HG02938 (cell line): ENCODE measurements around the gene AADACL3.
"Not testable (repeated sequence)": the region's sequence is repeated elsewhere in the genome, so short reads cannot be mapped to it uniquely, and the experiment has no call there.

Experiments
- ATAC-seq: cut with Tn5 transposase; IDR thresholded peaks from one replicate; pipeline ENCODE4 v1.9.1; 2021; ENCODE audit warnings: mild to moderate bottlenecking, moderate library complexity; ENCODE audit not compliant: unreplicated experiment

AADACL3 gene, protein sequence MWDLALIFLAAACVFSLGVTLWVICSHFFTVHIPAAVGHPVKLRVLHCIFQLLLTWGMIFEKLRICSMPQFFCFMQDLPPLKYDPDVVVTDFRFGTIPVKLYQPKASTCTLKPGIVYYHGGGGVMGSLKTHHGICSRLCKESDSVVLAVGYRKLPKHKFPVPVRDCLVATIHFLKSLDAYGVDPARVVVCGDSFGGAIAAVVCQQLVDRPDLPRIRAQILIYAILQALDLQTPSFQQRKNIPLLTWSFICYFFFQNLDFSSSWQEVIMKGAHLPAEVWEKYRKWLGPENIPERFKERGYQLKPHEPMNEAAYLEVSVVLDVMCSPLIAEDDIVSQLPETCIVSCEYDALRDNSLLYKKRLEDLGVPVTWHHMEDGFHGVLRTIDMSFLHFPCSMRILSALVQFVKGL

DNA sequence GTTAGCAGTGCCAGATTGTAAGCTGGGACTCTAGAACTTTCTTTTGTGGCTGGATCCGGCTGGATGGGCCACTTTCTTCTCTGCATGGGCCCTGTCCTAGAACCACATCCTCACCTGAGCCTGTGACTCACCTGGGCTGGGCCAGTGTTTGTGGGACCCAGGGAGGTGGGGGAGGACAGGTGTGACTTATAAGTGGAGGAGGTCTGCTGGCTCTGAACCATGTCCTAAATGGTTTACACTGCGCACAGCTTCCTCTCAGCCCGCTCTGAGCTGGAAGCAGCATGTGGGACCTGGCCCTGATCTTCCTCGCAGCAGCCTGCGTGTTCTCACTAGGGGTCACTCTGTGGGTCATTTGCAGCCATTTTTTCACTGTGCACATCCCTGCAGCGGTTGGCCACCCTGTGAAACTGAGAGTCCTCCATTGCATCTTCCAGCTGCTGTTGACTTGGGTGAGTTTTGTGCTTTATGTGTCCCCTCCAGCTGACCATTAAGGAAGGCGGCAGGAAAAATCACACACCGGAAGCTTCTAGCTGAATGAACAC, at the start of gene AADACL3:
AADACL3 (plus strand) TSS at position 215 of the 542 bp plus-strand sequence; CDS start at position 282, 67 bp downstream.
- no peak for ATAC-seq

DNA sequence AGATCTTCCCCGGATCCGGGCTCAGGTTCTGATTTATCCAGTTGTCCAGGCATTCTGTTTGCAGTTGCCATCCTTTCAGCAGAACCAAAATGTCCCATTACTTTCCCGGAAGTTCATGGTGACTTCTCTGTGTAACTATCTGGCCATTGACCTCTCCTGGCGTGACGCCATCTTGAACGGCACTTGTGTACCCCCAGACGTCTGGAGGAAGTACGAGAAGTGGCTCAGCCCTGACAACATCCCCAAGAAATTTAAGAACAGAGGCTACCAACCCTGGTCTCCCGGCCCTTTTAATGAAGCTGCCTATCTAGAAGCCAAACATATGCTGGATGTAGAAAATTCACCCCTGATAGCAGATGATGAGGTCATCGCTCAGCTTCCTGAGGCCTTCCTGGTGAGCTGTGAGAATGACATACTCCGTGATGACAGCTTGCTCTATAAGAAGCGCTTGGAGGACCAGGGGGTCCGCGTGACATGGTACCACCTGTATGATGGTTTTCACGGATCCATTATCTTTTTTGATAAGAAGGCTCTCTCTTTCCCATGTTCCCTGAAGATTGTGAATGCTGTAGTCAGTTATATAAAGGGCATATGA, 49.7 kb upstream of the AADACL3 start:
- no peak for ATAC-seq

DNA sequence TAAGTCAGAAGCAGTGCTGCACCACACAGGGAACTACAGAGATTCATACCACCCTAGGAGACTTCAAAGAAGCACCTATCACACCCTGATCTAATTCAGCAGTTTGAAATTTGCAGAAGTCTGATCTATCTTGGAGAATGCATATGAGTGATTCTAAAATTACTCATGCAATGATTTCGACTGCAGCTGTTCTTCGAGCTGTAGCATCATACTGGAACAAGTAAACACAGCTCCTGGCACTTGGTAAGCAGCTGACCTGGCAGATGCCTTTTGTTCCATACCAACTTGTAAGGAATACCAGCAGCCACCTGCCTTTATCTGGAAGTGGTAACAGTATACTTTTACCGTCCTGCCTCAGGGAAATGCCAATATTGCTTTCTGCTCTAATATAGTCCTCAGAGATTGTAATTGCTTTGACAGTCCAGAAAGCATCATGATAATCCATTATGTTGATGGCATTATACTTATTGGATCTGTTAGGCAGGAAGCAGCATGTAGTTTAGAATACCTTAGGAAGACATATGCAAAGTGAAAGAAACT, 46.3 kb upstream of the AADACL3 start:
- no peak for ATAC-seq

DNA sequence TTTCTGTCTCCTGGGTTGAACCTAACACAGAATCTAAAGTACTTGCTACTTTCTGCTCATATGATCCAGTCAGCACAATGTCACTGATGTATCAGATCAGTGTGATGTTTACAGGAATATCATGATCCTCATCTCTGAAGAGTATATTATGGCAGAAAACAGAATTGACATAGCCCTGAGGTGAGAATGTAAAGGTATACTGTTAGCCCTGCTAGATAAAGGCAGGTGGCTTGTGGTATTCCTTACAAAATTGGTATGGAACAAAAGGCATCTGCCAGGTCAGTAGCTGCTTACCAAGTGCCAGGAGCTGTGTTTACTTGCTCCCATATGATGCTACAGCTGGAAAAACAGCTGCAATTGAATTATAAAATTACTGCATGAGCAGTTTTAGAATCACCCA, 41.6 kb upstream of the AADACL3 start:
- no peak for ATAC-seq

DNA sequence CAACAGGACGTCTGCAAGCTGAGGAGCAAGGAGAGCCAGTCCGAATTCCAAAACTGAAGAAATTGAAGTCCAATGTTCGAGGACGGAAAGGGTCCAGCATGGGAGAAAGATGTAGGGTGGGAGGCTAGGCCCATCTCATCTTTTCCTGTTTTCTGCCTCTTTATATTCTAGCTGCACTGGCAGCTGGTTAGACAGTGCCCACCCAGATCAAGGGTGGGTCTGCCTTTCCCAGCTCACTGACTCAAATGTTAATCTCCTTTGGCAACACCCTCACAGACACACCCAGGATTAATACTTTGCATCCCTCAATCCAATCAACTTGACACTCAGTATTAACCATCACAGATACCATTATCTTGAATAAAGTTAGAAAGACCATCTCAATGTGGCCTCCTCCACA, 39.8 kb upstream of the AADACL3 start:
- ATAC-seq, result not testable (repeated sequence)

DNA sequence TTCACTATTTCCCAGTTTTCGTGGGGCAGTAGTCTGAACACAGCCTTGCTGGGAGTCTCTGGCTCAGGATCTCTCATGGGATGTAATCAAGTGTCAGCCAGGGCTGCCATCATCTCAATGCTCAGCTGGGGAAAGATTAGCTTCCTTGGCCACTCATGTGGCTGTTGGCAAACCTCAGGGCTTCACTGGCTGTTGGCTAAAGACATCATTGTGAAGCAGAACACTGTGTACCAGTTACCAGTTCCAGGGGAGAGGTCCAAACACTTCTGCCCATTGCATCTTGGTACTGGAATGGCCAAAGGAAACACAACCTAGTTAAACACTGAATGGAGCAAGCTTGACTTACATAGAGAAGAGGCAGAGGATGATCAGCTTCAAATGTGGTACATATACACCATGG, 38.3 kb upstream of the AADACL3 start:
- no peak for ATAC-seq

DNA sequence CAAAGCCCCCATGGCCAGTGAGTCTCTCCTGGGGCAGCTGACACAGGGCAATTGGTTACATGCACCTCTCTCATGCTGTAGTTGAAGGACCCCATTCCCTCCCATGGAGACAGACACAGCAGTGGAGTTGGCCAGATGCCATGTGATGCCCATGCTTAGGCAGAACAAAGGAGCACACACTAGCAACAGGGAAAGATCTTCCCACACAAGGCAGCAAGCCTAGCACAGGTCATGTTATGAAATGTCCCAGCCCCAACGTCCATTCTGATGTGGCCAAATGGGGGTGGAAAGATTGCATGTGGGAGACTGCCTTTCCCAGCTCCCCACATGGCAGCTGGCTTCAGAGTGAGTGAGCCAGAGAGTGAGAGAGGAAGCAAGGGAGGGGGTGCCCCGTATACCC, 37.6 kb upstream of the AADACL3 start:
- ATAC-seq, result no peak

DNA sequence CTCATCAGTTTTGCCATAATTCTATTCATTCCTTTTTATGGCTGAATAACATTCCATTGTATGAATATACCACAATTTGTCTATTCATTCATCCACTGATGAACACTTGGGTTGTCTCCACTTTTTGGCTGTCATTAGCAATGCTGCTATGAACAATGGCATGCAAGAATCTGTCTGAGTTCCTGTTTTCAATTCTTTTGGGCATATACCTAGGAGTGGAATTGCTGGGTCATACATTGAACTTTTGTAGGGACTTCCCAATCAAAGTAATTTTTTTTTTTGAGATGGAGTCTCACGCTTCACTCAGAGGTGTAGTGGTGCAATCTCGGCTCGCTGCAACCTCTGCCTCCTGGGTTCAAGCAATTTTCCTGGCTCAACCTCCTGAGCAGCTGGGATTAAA, 37.1 kb upstream of the AADACL3 start:
- no peak for ATAC-seq

DNA sequence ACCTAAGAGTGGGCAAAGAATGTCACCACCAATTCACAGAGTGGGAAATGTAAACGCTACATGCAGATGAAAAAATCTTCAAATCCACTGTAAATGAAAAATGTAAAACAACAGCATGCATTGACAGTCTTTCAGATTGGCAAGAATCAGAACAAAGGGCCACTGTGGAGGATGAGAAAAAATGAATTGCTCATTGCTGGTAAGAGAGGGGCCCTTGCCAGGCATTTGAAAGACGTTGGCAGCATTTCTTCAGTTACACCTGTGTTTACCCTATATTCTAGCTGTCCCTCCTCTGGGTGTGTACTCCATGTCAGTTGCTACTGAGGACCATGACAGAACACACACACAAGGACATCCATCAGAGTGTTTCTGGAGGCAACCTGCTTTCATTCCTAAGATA, 25.8 kb upstream of the AADACL3 start:
- ATAC-seq, result no peak

DNA sequence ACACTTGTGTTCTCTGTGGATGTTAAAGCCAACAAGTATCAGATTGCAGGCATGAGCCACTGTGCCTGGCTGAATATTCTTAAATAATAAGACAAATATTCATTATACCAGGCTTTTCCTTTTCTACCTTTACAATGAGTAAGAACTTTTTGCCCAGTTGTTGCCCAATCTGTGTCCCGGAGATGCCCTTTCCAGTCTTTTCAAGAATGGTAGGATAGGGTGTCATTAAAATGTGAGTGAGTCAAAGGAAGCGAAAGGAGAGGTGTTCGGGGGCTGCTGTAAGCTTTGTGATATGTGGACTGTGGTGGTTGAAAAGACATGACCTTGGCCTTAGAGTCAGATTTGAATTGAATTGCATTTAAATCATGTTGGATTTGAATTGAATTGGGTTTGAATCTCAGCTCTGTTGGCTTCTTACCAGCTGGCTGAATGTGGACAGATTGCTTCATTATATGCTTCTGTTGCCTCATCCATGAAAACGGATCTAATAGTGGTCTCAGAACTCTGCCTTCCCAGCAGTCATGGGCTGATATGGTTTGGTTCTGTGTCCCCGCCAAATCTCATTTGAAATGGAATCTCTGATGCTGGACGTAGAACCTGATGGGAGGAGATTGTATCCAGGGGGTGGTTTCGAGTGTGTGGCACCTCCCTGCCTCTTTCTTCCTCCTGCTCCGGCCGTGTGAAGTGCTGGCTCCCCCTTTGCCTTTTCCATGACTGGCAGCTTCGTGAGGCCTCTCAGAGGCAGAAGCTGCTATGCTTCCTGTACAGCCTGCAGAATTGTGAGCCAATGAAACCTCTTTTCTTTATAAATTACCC, 22.7 kb upstream of the AADACL3 start:
- no peak for ATAC-seq

DNA sequence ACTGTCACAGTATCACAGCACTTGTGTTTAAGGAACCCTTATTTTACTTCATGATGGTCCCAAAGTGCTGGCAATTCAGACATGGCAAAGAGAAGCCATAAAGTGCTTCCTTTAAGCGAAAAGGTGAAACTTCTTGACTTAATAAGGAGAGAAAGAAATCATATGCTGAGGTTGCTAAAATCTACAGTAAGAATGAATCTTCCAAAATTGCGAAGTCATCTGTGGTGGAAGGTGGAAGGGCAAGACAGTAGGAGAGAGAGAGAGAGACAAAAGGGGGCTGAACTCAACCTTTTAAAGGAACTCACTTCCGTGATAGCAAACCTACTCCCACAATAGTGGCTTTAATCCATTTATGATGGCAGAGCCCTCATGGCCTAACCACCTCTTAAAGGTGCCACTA, 19.3 kb upstream of the AADACL3 start:
- no peak for ATAC-seq

DNA sequence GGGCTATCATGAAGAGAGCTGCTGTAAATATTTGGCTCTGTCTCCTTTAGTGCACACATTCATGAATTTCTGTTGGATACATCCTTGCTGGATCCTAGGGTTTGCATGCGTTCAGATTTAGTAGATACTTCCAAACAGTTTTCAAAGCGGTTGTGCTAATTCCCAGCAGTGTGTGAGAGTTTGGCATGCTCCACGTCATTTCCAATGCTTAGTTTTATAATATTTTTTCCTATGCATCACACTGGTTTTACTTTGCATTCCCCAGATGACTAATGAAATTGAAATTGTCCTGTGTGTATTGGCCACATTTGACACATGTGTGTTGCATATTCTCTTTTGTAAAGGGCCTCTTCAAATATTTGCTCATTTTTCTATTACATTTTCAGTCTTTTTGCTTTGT, 18.5 kb upstream of the AADACL3 start:
- no peak for ATAC-seq

DNA sequence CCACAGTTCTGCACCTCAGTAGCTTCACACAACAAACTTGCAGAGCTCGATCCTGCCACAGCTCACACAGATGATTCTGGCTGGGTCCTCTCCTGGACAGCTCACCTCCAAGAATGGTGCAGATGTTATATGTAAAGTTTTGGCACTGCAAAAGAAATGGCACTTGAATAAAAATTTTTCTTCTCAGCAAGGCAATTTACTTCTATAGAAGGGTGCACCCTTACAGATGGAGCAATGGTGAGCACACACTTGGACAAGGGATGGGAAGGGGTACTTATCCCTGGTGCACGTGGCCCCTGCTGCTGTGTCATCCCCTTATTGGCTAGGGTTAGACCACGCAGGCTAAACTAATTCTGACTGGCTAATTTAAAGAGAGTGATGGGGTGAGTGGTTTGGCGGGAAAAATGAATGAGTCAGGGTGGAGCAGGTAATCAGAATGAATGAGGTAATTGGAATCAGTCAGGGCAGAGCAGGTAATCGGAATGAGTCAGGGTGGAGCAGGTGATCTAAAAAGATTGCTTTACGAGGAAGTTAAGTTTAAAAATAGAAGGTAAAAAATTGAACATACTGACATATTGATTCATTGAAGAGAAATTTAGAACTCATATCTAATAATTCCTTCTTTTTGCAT, 12.0 kb upstream of the AADACL3 start:
- no peak for ATAC-seq

DNA sequence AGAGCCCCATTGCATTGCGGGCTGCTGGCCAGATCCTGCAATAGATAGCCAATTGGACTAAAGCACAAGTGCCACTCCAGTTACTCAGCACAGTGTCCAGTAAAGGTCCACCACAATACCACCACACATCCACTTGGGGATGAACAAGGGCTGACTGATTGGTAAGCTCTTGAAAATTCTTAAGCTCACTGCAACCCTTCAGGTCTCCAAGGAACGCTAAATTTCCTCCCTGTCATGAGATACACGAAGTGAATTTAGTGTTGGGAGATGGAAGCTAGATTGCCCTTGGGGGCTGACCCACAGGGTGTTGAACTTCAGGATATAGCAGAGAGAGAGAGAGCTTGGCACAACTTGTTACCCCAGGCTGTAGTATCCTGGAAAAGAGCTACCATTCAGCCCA, 9.8 kb upstream of the AADACL3 start:
- ATAC-seq, result no peak

DNA sequence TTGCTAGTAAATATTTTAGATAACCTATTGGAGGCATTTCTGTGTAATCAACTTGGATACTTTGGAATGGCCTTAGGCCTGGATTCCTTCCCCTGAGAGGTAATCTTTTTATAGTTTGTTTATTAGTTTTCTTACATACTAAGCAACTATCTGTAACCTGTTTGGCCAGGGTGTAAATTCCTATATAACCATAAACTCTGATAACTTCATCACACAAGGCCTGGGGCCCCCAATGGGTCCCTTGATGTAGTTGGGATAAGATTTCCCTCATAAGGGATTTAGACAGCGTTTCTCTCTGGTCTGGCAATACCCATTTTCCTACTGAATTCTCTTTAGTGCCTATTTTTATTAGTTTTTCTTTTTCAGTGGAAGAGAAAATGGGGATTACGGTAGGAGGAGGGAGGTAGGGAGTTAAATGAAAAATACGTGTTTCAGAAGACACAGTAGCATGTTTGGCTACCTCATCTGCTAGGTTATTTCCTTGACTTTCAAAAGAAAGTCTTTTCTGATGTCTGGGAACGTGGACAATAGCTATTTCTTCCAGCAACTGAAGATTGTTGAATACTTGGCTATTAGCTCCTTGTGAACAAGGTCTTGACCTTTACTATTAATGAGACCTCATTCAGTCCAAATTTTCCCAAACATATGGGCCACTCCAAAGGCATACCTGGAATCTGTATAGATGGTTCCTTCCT, 7.4 kb upstream of the AADACL3 start:
- ATAC-seq, result no peak

DNA sequence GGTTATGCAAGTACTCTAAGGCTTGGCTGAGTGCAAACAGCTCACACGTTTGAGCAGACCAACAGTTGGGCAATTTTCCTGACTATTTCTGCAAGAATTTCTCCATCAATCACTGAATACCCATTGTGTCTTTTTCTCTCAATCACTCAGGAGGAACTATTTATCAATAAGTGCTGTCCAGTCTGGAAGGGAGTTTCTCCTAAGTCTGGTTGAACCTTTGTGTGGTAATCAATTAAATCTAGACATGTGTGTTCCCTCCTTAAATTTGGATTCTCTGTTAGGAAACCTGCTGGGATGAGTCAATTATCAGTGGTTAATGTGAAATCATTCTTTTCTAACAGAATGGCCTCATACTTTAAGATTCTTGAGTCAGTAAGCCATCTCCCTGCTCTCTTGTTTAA, 6.8 kb upstream of the AADACL3 start:
- ATAC-seq, result no peak

DNA sequence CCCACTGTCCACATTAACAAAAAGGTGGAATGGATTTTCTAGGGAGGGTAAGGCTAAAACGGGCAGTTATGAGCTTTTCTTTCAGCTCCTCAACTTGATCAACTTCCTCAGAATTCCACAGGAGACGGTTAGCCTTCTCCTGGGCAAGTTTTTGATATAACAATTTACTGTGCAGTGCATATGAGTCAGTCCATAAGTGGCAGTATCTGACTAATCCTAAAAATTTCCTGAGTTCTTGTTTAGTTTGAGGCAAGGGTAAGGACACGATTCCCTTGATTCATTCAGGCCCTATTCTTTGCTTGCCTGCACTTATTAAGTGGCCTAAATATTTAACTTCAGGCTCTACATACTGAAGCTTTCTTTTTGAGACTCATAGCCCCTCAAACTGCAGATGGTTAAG, 6.2 kb upstream of the AADACL3 start:
- no peak for ATAC-seq

DNA sequence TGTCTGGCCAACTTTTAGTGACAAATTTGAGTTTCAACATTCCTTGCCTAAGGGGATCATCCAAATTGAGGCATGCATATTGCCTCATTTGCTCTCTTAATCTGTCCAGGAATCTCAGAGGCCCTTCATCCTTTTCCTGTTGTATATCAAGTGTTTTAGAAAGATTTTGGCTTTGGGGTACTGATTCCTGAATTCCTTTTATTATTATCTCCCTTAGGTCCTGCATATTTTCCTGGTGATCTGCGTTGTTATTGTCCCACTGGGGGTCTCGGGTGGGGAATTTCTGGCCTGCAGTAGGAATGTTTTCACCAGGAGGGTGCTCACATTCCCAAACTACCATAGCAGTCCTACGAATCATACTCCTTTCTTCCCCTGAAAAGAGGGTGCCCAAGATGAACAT, 4.4 kb upstream of the AADACL3 start:
- ATAC-seq, result no peak

DNA sequence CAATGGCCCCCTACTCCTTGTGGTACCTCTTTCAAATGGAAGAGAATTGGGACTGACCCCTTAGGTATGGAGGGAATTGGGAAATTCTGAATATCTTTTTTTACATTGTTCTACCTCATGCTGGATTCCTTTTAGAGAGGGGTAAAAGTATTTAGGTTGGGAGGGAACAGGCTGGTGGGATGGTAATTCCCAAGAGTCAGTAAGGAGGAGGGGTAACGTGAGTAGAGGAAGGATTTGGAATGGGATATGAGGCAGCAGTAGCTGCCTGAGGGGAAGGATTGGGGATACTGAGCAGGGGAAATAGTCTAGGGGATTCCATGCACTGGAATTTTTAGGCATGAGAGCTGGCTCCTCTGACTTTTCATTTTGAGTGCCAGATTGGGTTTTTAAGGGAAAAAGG, 3.8 kb upstream of the AADACL3 start:
- ATAC-seq, result no peak

DNA sequence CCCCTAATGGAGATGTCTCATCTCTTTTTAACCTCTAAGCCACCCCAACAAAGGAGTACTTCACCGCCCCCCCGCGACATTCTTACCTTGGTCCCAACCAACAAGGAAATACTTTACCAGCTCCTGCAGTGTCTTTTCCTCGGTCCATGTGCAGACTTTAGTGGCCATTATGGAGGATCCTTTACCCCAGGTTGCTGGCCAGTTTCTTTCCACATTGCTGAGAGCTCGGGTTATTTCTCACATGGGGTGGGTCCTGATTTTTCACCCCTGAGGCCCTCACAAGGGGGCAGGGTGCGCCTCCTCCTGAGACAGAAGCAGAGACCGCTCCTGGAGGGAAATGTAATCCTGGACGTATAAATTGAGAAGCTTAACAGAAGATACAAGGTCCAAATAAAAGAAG, 3.0 kb upstream of the AADACL3 start:
- ATAC-seq, result no peak
